ENCODE data around the gene SAMD1. TPM values are rescaled to one million over a fixed set of nuclear protein-coding genes. Genes with fewer than 3 reads are reported as not detected.
"Not testable (repeated sequence)": the region's sequence is repeated elsewhere in the genome, so short reads cannot be mapped to it uniquely, and the experiment has no call there.

SAMD1 gene
- total and polyA plus RNA-seq, 2 donors from 2014 or later: 23.3 to 28.3 TPM

DNA sequence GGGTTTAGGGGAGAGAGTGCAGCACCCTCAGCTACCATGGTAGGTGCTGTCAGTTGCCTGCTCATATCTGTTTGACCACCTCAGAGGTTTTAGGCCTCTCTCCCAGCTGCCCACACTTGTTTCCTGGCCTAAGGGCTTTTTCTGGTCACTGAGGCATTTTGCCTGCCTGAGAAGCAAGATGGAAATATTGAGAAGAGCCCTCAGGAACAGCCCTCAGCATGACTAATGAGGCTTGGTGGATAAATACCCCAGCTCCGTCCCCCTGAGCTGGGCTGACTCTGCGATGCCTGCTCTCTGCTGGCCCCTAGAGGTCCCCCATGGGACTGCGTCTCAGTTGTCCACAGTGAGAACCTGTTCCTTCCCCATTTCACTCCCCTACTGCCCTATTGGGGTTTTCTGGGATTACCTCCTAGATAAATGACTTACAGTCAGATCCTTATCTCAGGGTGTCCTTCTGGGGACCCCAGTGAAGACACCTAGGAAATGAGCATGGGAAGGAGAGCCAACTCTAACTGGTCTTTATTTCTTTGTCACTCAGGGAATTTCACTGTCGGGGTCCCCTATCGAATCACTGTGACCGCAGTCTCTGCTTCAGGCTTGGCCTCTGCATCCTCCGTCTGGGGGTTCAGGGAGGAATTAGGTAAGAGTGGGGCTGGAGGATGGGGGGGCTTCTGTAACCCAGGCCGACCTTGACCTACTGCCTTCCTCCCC, 42.0 kb downstream of the SAMD1 start:
- DNase-seq: no peak
- Histone ChIP-seq H3K27me3 (ENCODE audit: control insufficient read depth, insufficient read depth, low read length) (no peaks in the 10 kb centered on the region), H3K9ac (ENCODE audit: low read length in 3 of 3) (no peak overlapping the region), H3K9me3 (ENCODE audit: control insufficient read depth in 2 of 3, insufficient read depth in 1 of 3, low read length in 3 of 3) (peaks cover 0 to 5% (median 0%) of the 10 kb centered on the region in 3 donors), H3K27ac (ENCODE audit: low read depth in 2 of 2, low read length in 2 of 2) (no peak overlapping the region), H3K4me3 (ENCODE audit: low read length in 3 of 3) (no peak overlapping the region), H3K36me3 (ENCODE audit: control insufficient read depth in 2 of 3, insufficient read depth in 3 of 3, low read length in 3 of 3) (no peaks in the 10 kb centered on the region), H3K4me1 (ENCODE audit: control insufficient read depth in 2 of 3, insufficient read depth in 2 of 3, low read depth in 1 of 3, low read length in 3 of 3) (no peaks in the 10 kb centered on the region)
- TF ChIP-seq, protein P1, sequence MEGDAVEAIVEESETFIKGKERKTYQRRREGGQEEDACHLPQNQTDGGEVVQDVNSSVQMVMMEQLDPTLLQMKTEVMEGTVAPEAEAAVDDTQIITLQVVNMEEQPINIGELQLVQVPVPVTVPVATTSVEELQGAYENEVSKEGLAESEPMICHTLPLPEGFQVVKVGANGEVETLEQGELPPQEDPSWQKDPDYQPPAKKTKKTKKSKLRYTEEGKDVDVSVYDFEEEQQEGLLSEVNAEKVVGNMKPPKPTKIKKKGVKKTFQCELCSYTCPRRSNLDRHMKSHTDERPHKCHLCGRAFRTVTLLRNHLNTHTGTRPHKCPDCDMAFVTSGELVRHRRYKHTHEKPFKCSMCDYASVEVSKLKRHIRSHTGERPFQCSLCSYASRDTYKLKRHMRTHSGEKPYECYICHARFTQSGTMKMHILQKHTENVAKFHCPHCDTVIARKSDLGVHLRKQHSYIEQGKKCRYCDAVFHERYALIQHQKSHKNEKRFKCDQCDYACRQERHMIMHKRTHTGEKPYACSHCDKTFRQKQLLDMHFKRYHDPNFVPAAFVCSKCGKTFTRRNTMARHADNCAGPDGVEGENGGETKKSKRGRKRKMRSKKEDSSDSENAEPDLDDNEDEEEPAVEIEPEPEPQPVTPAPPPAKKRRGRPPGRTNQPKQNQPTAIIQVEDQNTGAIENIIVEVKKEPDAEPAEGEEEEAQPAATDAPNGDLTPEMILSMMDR (IDR thresholded peaks at IDR 0.05; ENCODE audit: borderline replicate concordance, extremely low read depth, insufficient read depth): peak; percentile 62
- FAIRE-seq: no peak
- intact Hi-C loops (cut with DNase I): no loop called here

- intact Hi-C loops (cut with DNase I); H3K9me3 ChIP-seq (ENCODE audit: control insufficient read depth in 2 of 3, insufficient read depth in 1 of 3, low read length in 3 of 3); DNase-seq; H3K36me3 ChIP-seq (ENCODE audit: control insufficient read depth in 2 of 3, insufficient read depth in 3 of 3, low read length in 3 of 3); FAIRE-seq; H3K27ac ChIP-seq (ENCODE audit: low read depth in 2 of 2, low read length in 2 of 2); H3K4me3 ChIP-seq (ENCODE audit: low read length in 3 of 3); H3K4me1 ChIP-seq (ENCODE audit: control insufficient read depth in 2 of 3, insufficient read depth in 2 of 3, low read depth in 1 of 3, low read length in 3 of 3); H3K9ac ChIP-seq (ENCODE audit: low read length in 3 of 3); H3K27me3 ChIP-seq (ENCODE audit: control insufficient read depth, insufficient read depth, low read length): not testable (repeated sequence)
These were observed 42.7 kb downstream of the SAMD1 start for GRCh38 chr19:14047866-14048265.

DNA sequence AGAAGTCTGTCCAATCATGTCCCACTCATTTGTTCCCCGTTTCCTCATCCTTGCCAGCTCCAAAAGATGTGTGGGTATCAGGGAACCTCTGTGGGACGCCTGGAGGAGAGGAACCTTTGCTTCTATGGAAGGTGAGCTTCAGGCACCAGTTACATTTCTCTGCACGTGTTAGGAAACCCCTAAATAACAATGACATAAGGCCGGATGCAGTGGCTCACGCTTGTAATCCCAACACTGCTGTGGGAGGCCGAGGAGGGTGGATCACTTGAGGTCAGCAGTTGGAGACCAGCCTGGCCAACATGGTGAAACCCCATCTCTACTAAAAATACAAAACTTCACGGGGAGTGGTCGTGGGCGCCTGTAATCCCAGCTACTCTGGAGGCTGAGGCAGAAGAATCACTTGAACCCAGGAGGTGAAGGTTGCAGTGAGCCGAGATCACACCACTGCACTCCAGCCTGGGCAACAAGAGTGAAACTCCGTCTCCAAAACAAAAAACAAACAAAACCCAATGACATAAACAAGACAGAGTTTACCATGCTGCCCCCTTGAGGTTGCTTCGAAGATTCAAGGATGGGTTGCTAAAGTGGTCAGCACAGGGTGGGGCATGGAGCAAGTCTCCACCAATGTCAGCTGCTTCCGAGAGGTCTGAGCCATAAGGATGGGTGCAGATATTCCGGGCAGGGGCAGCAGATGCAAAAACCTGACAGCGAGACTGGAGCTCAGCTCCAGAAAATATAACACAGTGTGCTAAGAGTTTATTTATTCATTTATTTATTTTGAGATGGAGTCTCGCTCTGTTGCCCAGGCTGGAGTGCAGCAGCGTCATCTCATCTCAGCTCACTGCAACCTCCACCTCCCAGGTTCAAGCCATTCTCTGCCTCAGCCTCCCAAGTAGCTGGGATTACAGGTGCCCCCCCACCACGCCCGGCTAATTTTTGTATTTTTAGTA, 47.6 kb downstream of the SAMD1 start:
- H3K27me3 ChIP-seq (ENCODE audit: control insufficient read depth, insufficient read depth, low read length); H3K4me3 ChIP-seq (ENCODE audit: low read length in 3 of 3); H3K27ac ChIP-seq (ENCODE audit: low read depth in 2 of 2, low read length in 2 of 2); H3K9me3 ChIP-seq (ENCODE audit: control insufficient read depth in 2 of 3, insufficient read depth in 1 of 3, low read length in 3 of 3); H3K4me1 ChIP-seq (ENCODE audit: control insufficient read depth in 2 of 3, insufficient read depth in 2 of 3, low read depth in 1 of 3, low read length in 3 of 3); FAIRE-seq; H3K36me3 ChIP-seq (ENCODE audit: control insufficient read depth in 2 of 3, insufficient read depth in 3 of 3, low read length in 3 of 3); intact Hi-C loops (cut with DNase I): not testable (repeated sequence)
- peak in 4 of 5 donors; percentile 74 to 93 (median 81) for DNase-seq
- TF ChIP-seq, protein P1 (IDR thresholded peaks at IDR 0.05; ENCODE audit: borderline replicate concordance, extremely low read depth, insufficient read depth): peak; percentile 58
- H3K9ac ChIP-seq (ENCODE audit: low read length in 3 of 3): peak overlapping the region in 1 of 3 donors; percentile 26

GRCh38 chr19:14039181-14039580, 51.4 kb downstream of the SAMD1 start:
- no peak overlapping the region for H3K27ac ChIP-seq (ENCODE audit: low read depth in 2 of 2, low read length in 2 of 2)
- no peaks in the 10 kb centered on the region for H3K4me1 ChIP-seq (ENCODE audit: control insufficient read depth in 2 of 3, insufficient read depth in 2 of 3, low read depth in 1 of 3, low read length in 3 of 3)
- TF ChIP-seq, protein P1 (IDR thresholded peaks at IDR 0.05; ENCODE audit: borderline replicate concordance, extremely low read depth, insufficient read depth): no peak
- intact Hi-C loops (cut with DNase I): no loop called here
- H3K36me3 ChIP-seq (ENCODE audit: control insufficient read depth in 2 of 3, insufficient read depth in 3 of 3, low read length in 3 of 3): no peaks in the 10 kb centered on the region
- no peak overlapping the region for H3K4me3 ChIP-seq (ENCODE audit: low read length in 3 of 3)
- no peaks in the 10 kb centered on the region for H3K9me3 ChIP-seq (ENCODE audit: control insufficient read depth in 2 of 3, insufficient read depth in 1 of 3, low read length in 3 of 3)
- H3K9ac ChIP-seq (ENCODE audit: low read length in 3 of 3): no peak overlapping the region
- no peak for FAIRE-seq
- DNase-seq: no peak
- no peaks in the 10 kb centered on the region for H3K27me3 ChIP-seq (ENCODE audit: control insufficient read depth, insufficient read depth, low read length)
